NCI-H2196 (cell line): ENCODE results near the gene MEAK7.

Source experiments
- DNase-seq: peaks from one replicate; lab custom pipeline; 2025; ENCODE audit not compliant: unreplicated experiment; lab: John Stamatoyannopoulos, UW

Gene MEAK7

DNA sequence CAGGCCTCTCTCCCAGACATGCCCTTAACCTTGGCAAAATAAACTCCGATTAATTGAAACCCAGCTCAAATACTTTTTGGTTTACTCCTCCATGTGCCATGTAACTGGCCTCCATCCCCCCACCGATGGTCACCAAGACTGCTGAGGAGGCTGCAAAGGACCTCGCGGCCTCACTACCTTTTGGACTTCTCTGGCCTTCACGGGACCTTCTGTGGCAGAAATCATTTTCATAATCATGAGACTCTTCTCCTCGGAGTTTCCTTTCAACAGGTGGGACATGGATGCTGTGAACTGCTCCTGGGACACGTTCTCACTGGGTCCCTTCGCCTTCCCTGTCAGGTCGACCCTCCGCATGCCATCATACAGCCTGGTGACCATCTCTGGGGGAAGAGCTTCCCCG is 9.0 kb downstream of the MEAK7 start:
- DNase-seq, result no peak

DNA sequence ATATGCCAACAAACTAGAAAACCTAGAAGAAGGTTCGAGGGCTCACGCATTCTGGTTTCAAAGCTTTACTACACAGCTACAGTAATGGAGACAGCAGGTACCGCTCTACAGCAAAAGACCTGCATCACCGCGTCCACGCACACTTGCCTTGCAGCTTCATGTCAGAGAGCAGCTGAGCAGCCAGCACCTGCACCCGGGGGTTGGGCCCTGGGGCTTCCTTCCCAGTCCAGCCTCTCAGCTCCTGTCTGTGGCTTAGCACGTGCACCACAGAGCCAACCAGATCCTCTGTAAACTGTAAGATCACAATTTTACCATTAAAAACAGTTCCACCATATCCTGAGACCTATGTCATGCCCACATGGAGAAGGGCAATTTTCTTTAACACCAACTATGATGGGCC is 15.3 kb downstream of the MEAK7 start:
- DNase-seq, result no peak

- DNase-seq, result no peak
Observed at GRCh38 chr16:84487358-84487757, 17.1 kb downstream of the MEAK7 start.

- no peak for DNase-seq
Observed at GRCh38 chr16:84486551-84487235, 17.8 kb downstream of the MEAK7 start.

- DNase-seq, result no peak
Observed at GRCh38 chr16:84486126-84486525, 18.3 kb downstream of the MEAK7 start.

GRCh38 chr16:84485255-84486010 is 19.0 kb downstream of the MEAK7 start:
- no peak for DNase-seq

- DNase-seq, result peak; percentile 25
Observed at GRCh38 chr16:84484579-84485254, 19.7 kb downstream of the MEAK7 start.

GRCh38 chr16:84483882-84484565 is 20.4 kb downstream of the MEAK7 start:
- DNase-seq, result no peak

DNA sequence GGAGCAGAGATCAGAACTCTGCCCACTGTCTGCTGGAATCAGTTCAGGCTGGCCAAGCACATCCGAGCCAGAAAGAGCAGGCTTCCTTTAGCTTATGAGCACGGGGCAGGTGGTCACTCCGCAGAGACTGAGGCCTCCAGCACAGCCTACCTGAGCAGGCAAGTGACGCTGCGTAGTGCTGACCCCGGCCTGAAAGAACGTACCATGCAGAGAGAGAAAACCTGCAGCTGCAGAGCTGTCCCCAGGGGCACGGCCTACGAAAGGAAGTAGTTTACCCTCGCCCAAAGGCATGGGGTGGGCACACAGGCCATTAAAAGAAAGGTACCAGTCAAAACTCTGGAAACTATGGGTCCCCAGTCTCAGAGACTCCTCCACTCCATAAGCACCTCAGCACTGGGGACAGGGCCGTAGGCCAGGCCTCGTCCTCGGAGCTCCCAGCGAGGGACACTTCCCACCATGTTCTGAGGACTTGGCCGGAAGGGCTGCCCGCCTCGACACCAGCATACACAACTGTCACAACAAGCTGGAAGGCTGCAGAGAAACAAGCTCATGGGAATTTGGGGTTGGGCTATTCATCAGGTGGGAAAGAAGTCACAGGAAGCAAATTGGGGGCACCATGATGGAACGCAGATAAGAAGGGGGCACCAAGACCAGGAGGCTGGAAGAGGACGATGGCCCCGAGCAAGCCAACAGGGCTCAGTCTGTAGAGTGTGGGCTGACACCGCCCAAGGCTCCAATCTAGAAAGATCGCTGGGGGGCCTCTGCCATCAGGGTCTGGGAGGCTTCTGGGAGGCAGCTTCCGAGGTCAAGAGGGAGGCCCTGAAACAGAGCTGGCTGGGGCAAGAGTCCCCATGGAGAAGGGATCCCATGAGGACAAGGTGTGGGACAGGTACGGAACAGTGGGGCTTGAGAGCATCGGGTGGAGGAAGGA is 21.2 kb downstream of the MEAK7 start:
- no peak for DNase-seq

DNA sequence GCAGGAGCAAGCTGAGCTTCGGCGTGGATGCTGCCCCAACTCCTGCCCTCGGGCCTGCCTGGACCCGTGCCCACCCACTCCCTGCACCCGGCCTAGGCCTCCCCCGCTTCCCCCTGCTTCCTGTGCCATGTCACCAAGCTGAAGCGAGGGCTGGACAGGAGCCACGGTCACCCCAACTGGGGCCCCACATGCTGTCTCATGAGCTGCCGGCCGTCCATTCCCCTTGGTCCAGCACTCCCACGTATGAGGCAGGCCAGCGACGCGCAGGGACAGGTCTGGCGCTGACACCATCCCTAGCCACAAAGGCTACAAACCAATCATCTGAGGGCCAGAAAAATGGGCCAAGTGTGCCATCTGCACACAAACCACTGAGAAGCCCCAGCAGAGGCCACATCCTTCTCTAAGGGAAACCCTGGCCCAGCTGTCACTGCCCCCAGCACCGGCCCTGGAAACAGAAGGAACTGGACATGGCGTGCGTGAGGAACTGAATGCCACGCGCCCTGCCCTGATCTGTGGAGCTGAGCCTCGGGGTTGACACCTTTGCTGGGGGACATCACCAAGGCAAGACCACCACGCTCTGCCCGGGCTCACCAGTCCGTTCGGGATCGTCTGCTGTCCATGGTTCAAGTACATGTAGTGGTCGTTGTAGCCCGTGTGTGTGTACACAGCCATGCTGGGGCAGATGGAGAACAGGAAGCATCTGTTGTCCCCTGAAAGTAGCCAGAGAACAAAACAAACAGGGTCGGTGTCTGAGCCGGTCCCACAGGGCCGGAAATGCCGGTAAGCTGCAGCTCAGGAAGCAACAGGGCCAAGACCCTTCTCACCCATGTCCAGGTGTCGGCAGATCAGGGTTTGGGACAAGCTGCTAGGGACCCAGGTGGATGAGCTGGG is 22.2 kb downstream of the MEAK7 start:
- DNase-seq, result no peak

- DNase-seq, result no peak
Observed at GRCh38 chr16:84481051-84481735, 23.3 kb downstream of the MEAK7 start.

DNA sequence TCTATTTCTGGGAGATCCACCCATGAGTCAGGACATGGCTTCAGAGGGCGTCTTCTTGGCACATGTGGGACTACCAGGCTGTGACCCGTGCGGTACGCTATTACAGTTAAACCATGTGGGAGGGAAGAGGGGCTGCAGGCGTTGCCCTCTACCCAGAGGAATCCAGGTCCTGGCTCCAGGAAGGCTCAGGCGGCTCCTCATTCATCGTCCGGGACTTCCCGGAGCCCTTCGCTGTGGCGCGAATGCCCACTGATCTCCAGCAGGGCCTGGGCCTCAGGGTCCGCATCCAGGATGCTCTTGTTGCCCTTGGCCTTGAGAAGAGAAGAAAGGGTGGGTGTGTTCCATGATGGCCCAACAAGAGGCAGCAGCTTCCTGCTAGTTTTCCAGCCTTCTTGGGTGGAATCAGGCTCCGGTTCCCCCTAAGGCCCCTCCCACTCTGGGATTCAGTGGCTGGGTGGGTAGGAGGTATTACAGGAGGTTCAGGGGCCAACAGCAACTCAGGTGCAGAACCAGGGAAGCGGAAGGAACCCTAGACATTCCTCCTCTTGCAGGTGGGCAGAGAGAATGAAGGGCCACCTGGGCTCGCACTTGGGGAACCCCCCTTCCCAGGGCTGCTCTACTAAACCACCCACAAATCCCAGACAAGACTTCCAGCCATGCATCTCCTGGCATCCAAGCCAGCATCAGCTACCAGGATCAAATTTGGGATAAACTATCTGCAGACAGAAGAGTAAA is 24.6 kb downstream of the MEAK7 start:
- DNase-seq, result no peak

DNA sequence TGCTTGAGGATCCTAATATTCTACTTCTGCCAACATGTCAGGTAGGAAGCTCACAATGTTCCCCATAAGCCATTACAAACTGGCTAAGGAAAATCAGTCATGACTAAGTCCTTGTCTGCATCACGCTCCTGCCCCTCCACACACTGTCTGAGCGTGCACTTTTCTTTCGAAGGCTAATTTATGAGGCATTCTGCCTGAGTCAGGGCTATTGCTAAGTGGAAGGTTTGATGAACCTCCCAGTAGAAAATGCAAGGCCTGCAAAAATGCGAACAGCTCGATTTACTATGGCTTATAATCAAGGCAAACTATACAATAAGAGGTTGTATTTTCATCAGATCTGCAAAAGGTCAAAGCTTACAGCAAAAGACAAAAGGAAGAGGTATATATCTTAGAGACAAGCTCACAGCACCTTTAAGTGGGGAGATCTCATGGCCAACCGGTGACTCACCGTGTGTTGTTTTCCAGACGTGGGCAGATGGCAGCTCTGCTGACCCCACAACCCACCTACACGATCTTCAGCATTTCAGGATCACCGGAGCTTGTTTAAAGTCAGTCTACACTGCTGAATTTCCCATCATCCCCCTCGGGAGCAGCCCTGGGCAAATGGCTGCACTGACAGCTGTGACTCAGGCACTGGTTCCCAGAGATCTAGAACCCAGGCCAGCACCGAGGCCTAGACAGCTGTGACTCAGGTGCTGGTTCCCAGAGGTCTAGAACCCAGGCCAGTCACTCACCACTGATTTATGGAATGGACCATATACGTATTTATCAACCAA is 26.1 kb downstream of the MEAK7 start:
- DNase-seq, result no peak

DNA sequence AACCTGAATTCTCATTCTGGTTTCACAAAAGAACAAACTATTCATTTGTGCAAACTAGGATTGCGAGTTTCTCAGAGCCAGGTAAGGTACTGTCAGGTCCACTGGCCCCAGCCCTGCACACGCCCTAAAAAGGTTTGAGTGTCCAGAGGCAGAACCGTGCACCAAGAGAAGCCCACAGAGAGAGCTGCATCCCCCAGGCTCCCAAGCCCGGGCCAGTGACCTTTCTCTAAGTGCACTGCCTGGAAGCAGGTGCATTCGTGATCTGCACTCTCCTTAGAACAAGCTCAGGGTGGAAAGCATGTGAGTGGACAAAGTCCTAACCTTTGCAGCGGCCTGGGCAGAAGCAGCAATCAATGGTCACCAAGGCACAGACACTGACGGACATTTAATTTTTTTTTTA is 26.8 kb downstream of the MEAK7 start:
- no peak for DNase-seq

- DNase-seq, result no peak
Observed at GRCh38 chr16:84476401-84476800, 28.1 kb downstream of the MEAK7 start.

DNA sequence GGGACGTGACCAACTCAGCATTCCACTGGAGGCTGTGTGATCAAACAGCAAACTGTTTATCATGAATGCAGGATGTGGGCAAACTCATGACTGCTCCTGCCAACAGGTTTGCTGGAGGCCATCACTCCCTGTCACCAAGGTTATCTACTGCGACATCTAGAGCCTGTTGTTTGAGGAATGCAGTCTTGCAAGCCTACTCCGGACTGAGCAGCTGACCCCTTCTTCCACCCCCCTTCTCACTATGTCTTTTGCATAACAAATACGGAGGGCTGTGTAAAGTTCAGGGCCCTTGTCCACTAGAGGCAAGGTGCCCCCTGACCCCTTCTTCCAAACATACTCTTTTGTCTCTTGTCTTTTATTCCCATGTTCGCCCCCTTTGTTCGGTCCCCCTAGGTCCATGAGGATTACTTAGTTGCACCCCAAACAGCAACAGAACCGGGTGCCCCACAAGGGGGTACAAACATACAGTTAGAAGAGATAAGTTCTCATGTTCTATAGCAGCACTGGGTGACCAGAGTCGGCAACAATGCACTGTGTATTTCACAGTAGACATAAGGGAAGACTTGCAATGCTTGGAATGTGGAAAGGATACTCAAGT is 28.7 kb downstream of the MEAK7 start:
- no peak for DNase-seq

DNA sequence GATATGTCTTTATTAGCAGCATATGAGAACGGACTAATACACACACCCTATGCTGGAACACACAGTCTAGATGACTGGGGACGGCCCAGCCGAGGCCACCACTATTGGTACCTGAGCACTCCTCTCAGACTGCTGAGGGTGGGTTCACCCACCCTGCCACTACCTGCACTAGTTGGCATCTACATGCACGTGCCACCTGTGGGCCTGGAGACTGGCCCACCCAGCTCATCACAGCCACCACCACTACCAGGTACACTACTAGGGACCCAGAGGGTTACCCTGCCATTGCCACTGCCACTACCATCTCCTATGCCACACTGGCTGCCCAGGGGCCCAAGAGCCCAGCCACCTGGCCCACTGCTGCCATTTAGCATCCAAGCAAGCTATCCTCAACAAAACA is 32.5 kb downstream of the MEAK7 start:
- no peak for DNase-seq
